Rectal smooth muscle tissue (tissue), 1 donor: ENCODE data around the gene PLEKHO2.

Source experiments
- H3K27ac ChIP-seq: one replicate; pipeline ENCODE4 v1.7.0; 2013; ENCODE audit warnings: low read depth, low read length, inconsistent platforms
- H3K27me3 ChIP-seq: one replicate; pipeline ENCODE4 v1.7.0; 2013; ENCODE audit warnings: low read length; ENCODE audit not compliant: control insufficient read depth, insufficient read depth
- H3K36me3 ChIP-seq: one replicate; pipeline ENCODE4 v1.7.0; 2013; ENCODE audit warnings: low read length; ENCODE audit not compliant: control insufficient read depth, insufficient read depth
- H3K4me1 ChIP-seq: one replicate; pipeline ENCODE4 v1.7.0; 2013; ENCODE audit warnings: low read length; ENCODE audit not compliant: control insufficient read depth, insufficient read depth
- H3K4me3 ChIP-seq: one replicate; pipeline ENCODE4 v1.7.0; 2013; ENCODE audit warnings: low read length
- H3K9ac ChIP-seq: one replicate; pipeline ENCODE4 v1.7.0; 2013; ENCODE audit warnings: low read length

The PLEKHO2 gene

GRCh38 chr15:64850778-64851502, 9.2 kb downstream of the PLEKHO2 start:
- peak overlapping the region; percentile 67 for H3K27ac ChIP-seq
- H3K9ac ChIP-seq: no peak overlapping the region
- H3K36me3 ChIP-seq: peaks cover 12% of the 10 kb centered on the region
- peaks cover 30% of the 10 kb centered on the region for H3K4me1 ChIP-seq
- no peaks in the 10 kb centered on the region for H3K27me3 ChIP-seq
- H3K4me3 ChIP-seq: no peak overlapping the region

GRCh38 chr15:64851503-64851840, 9.8 kb downstream of the PLEKHO2 start:
- H3K36me3 ChIP-seq: peaks cover 12% of the 10 kb centered on the region
- H3K27me3 ChIP-seq: no peaks in the 10 kb centered on the region
- H3K27ac ChIP-seq: peak overlapping the region; percentile 67
- H3K4me1 ChIP-seq: peaks cover 33% of the 10 kb centered on the region
- no peak overlapping the region for H3K4me3 ChIP-seq
- no peak overlapping the region for H3K9ac ChIP-seq

GRCh38 chr15:64854041-64854440, 12.3 kb downstream of the PLEKHO2 start:
- Histone ChIP-seq H3K4me1 (peaks cover 48% of the 10 kb centered on the region), H3K9ac (no peak overlapping the region), H3K36me3 (peaks cover 12% of the 10 kb centered on the region), H3K27ac (no peak overlapping the region), H3K27me3 (no peaks in the 10 kb centered on the region), H3K4me3 (no peak overlapping the region)

- peaks cover 12% of the 10 kb centered on the region for H3K36me3 ChIP-seq
- no peak overlapping the region for H3K4me3 ChIP-seq
- H3K4me1 ChIP-seq: peaks cover 48% of the 10 kb centered on the region
- no peak overlapping the region for H3K27ac ChIP-seq
- no peaks in the 10 kb centered on the region for H3K27me3 ChIP-seq
- no peak overlapping the region for H3K9ac ChIP-seq
Measured at GRCh38 chr15:64854526-64854925, 12.8 kb downstream of the PLEKHO2 start.

GRCh38 chr15:64855205-64855975, 13.7 kb downstream of the PLEKHO2 start:
- Histone ChIP-seq H3K4me1 (peaks cover 48% of the 10 kb centered on the region), H3K36me3 (peaks cover 19% of the 10 kb centered on the region), H3K4me3 (no peak overlapping the region), H3K27ac (peak overlapping the region; percentile 76), H3K27me3 (no peaks in the 10 kb centered on the region), H3K9ac (no peak overlapping the region)

GRCh38 chr15:64856429-64857145, 14.9 kb downstream of the PLEKHO2 start:
- Histone ChIP-seq H3K27ac (peak overlapping the region; percentile 76), H3K36me3 (peaks cover 20% of the 10 kb centered on the region), H3K27me3 (no peaks in the 10 kb centered on the region), H3K4me1 (peaks cover 38% of the 10 kb centered on the region), H3K9ac (no peak overlapping the region), H3K4me3 (no peak overlapping the region)

GRCh38 chr15:64857421-64857820, 15.7 kb downstream of the PLEKHO2 start:
- Histone ChIP-seq H3K27me3 (no peaks in the 10 kb centered on the region), H3K4me3 (no peak overlapping the region), H3K4me1 (peaks cover 34% of the 10 kb centered on the region), H3K27ac (peak overlapping the region; percentile 76), H3K36me3 (peaks cover 26% of the 10 kb centered on the region), H3K9ac (no peak overlapping the region)

- H3K36me3 ChIP-seq: peaks cover 26% of the 10 kb centered on the region
- peak overlapping the region; percentile 76 for H3K27ac ChIP-seq
- H3K9ac ChIP-seq: no peak overlapping the region
- H3K27me3 ChIP-seq: no peaks in the 10 kb centered on the region
- no peak overlapping the region for H3K4me3 ChIP-seq
- H3K4me1 ChIP-seq: peaks cover 34% of the 10 kb centered on the region
Measured at GRCh38 chr15:64858021-64858575, 16.4 kb downstream of the PLEKHO2 start.

- Histone ChIP-seq H3K9ac (no peak overlapping the region), H3K27ac (no peak overlapping the region), H3K4me1 (peaks cover 26% of the 10 kb centered on the region), H3K27me3 (no peaks in the 10 kb centered on the region), H3K36me3 (peaks cover 26% of the 10 kb centered on the region), H3K4me3 (no peak overlapping the region)
Measured at GRCh38 chr15:64859226-64859625, 17.5 kb downstream of the PLEKHO2 start.

GRCh38 chr15:64861331-64861730, 19.6 kb downstream of the PLEKHO2 start:
- no peak overlapping the region for H3K4me3 ChIP-seq
- H3K9ac ChIP-seq: no peak overlapping the region
- H3K27ac ChIP-seq: no peak overlapping the region
- H3K36me3 ChIP-seq: peaks cover 25% of the 10 kb centered on the region
- peaks cover 22% of the 10 kb centered on the region for H3K4me1 ChIP-seq
- no peaks in the 10 kb centered on the region for H3K27me3 ChIP-seq

GRCh38 chr15:64861960-64862359, 20.2 kb downstream of the PLEKHO2 start:
- Histone ChIP-seq H3K27ac (no peak overlapping the region), H3K36me3 (peaks cover 25% of the 10 kb centered on the region), H3K9ac (no peak overlapping the region), H3K4me1 (peaks cover 16% of the 10 kb centered on the region), H3K27me3 (no peaks in the 10 kb centered on the region), H3K4me3 (no peak overlapping the region)

- Histone ChIP-seq H3K36me3 (peaks cover 25% of the 10 kb centered on the region), H3K4me3 (no peak overlapping the region), H3K27ac (no peak overlapping the region), H3K27me3 (no peaks in the 10 kb centered on the region), H3K9ac (no peak overlapping the region), H3K4me1 (peaks cover 11% of the 10 kb centered on the region)
Measured at GRCh38 chr15:64862408-64862807, 20.7 kb downstream of the PLEKHO2 start.
